Measurements from ENCODE around the gene PARP11. TPM values are rescaled to one million over a fixed set of nuclear protein-coding genes. Genes with fewer than 3 reads are reported as not detected.

PARP11 gene
- total and polyA plus RNA-seq, 4 donors = 2.2 to 7.1 (median 4.0) TPM

- Histone ChIP-seq H3K36me3 (ENCODE audit: control insufficient read depth in 4 of 4, insufficient read depth in 3 of 4, low read depth in 1 of 4, low read length in 3 of 4) (no peaks in the 10 kb centered on the region), H3K9ac (ENCODE audit: low read depth in 1 of 2, low read length in 2 of 2) (no peak overlapping the region), H3K9me3 (ENCODE audit: control insufficient read depth in 4 of 4, low read length in 3 of 4) (no peaks in the 10 kb centered on the region), H3K4me1 (ENCODE audit: control insufficient read depth in 4 of 4, insufficient read depth in 4 of 4, low read length in 3 of 4) (no peaks in the 10 kb centered on the region), H3K4me3 (ENCODE audit: low read depth in 1 of 3, low read length in 3 of 3) (no peak overlapping the region), H3K27ac (ENCODE audit: low read depth in 1 of 2, low read length in 2 of 2) (no peak overlapping the region), H3K27me3 (ENCODE audit: control insufficient read depth in 4 of 4, insufficient read depth in 4 of 4, low read length in 3 of 4) (peaks cover 0 to 2% (median 0%) of the 10 kb centered on the region in 4 donors)
- 84% methylated on average over 3 of the region's 3 CpGs for WGBS
- no peak for DNase-seq (ENCODE audit: low spot score)
- TF ChIP-seq JUND (IDR thresholded peaks at IDR 0.05) = no peak
- no peak for TF ChIP-seq CTCF (IDR thresholded peaks at IDR 0.05; ENCODE audit: low read depth, low read length, missing input control)
- TF ChIP-seq FOXA1 (IDR thresholded peaks at IDR 0.05) = no peak
- no peak for TF ChIP-seq TAF1 (conservative IDR thresholded peaks at IDR 0.05)
- TF ChIP-seq HNF4G (IDR thresholded peaks at IDR 0.05) = no peak
- no peak for TF ChIP-seq ATF3 (IDR thresholded peaks at IDR 0.05)
- no peak for TF ChIP-seq YY1 (IDR thresholded peaks at IDR 0.05)
- TF ChIP-seq GABPA (IDR thresholded peaks at IDR 0.05 in 1 of 2, conservative IDR thresholded peaks at IDR 0.05 in 1 of 2) = no peak
- no peak for TF ChIP-seq FOXA2 (IDR thresholded peaks at IDR 0.05)
- TF ChIP-seq SP1 (IDR thresholded peaks at IDR 0.05) = no peak
- no peak for TF ChIP-seq ZBTB33 (IDR thresholded peaks at IDR 0.05)
- no peak for TF ChIP-seq EGR1 (IDR thresholded peaks at IDR 0.05; ENCODE audit: low read depth in 2 of 2)
- no peak for TF ChIP-seq MAX (IDR thresholded peaks at IDR 0.05)
Observed at GRCh38 chr12:3879846-3880245, 6.6 kb upstream of the PARP11 start.

GRCh38 chr12:3871356-3871755 is 1.8 kb downstream of the PARP11 start:
- Histone ChIP-seq H3K4me1 (ENCODE audit: control insufficient read depth in 4 of 4, insufficient read depth in 4 of 4, low read length in 3 of 4) (peaks cover 4 to 23% (median 13%) of the 10 kb centered on the region in 4 donors), H3K36me3 (ENCODE audit: control insufficient read depth in 4 of 4, insufficient read depth in 3 of 4, low read depth in 1 of 4, low read length in 3 of 4) (no peaks in the 10 kb centered on the region), H3K27me3 (ENCODE audit: control insufficient read depth in 4 of 4, insufficient read depth in 4 of 4, low read length in 3 of 4) (no peaks in the 10 kb centered on the region), H3K4me3 (ENCODE audit: low read depth in 1 of 3, low read length in 3 of 3) (no peak overlapping the region), H3K27ac (ENCODE audit: low read depth in 1 of 2, low read length in 2 of 2) (no peak overlapping the region), H3K9me3 (ENCODE audit: control insufficient read depth in 4 of 4, low read length in 3 of 4) (no peaks in the 10 kb centered on the region), H3K9ac (ENCODE audit: low read depth in 1 of 2, low read length in 2 of 2) (no peak overlapping the region)
- WGBS = 88% methylated on average over 4 of the region's 4 CpGs
- TF ChIP-seq YY1 (IDR thresholded peaks at IDR 0.05) = no peak
- no peak for TF ChIP-seq MAX (IDR thresholded peaks at IDR 0.05)
- no peak for TF ChIP-seq GABPA (IDR thresholded peaks at IDR 0.05 in 1 of 2, conservative IDR thresholded peaks at IDR 0.05 in 1 of 2)
- no peak for TF ChIP-seq HNF4G (IDR thresholded peaks at IDR 0.05)
- TF ChIP-seq RAD21 (IDR thresholded peaks at IDR 0.05) = no peak
- TF ChIP-seq ZBTB33 (IDR thresholded peaks at IDR 0.05) = no peak
- no peak for TF ChIP-seq TAF1 (conservative IDR thresholded peaks at IDR 0.05)
- TF ChIP-seq JUND (IDR thresholded peaks at IDR 0.05) = no peak
- TF ChIP-seq FOXA1 (IDR thresholded peaks at IDR 0.05) = no peak
- TF ChIP-seq NR2F2 (IDR thresholded peaks at IDR 0.05) = no peak
- TF ChIP-seq EGR1 (IDR thresholded peaks at IDR 0.05; ENCODE audit: low read depth in 2 of 2) = no peak
- TF ChIP-seq ATF3 (IDR thresholded peaks at IDR 0.05) = no peak
- TF ChIP-seq REST (IDR thresholded peaks at IDR 0.05) = no peak
- no peak for TF ChIP-seq RXRA (IDR thresholded peaks at IDR 0.05)
- TF ChIP-seq HNF4A (conservative IDR thresholded peaks at IDR 0.05) = no peak
- TF ChIP-seq CTCF (IDR thresholded peaks at IDR 0.05; ENCODE audit: low read depth, low read length, missing input control) = no peak
- no peak for DNase-seq (ENCODE audit: low spot score)

All from liver (tissue), 9 donors.